H9 (cell line): ENCODE results near the gene PDS5B. TPM values are rescaled to one million over a fixed set of nuclear protein-coding genes. Genes with fewer than 3 reads are reported as not detected.

Experiments
- DNase-seq: peaks from one replicate; pipeline ENCODE4 v3.0.0-alpha.2; 2017
- H2AFZ ChIP-seq: one replicate; pipeline ENCODE4 v1.6.1; 2013; ENCODE audit warnings: mild to moderate bottlenecking, low read length, control low read depth, moderate library complexity
- H2AK5ac ChIP-seq: 2 replicates; pipeline ENCODE4 v1.6.1; 2013; ENCODE audit warnings: low read length, control low read depth, mixed read lengths; ENCODE audit not compliant: insufficient read length
- H2BK120ac ChIP-seq: one replicate; pipeline ENCODE4 v1.6.1; 2013; ENCODE audit warnings: low read depth, mild to moderate bottlenecking, low read length, control low read depth, inconsistent platforms; ENCODE audit not compliant: poor library complexity, severe bottlenecking
- H2BK12ac ChIP-seq: 2 replicates; pipeline ENCODE4 v1.6.1; 2013; ENCODE audit warnings: low read length, control low read depth, mixed read lengths, low read depth; ENCODE audit not compliant: insufficient read length
- H2BK15ac ChIP-seq: 2 replicates; pipeline ENCODE4 v1.6.1; 2013; ENCODE audit warnings: low read depth, low read length, control low read depth
- H2BK20ac ChIP-seq: one replicate; pipeline ENCODE4 v1.6.1; 2013; ENCODE audit warnings: low read depth, mild to moderate bottlenecking, low read length, control low read depth, inconsistent platforms; ENCODE audit not compliant: poor library complexity, severe bottlenecking
- H2BK5ac ChIP-seq: 2 replicates; pipeline ENCODE4 v1.6.1; 2013; ENCODE audit warnings: low read length, control low read depth, mixed read lengths; ENCODE audit not compliant: insufficient read length
- H3K14ac ChIP-seq: 2 replicates; pipeline ENCODE4 v1.6.1; 2013; ENCODE audit warnings: low read length, control low read depth; ENCODE audit not compliant: insufficient read depth
- H3K18ac ChIP-seq: 2 replicates; pipeline ENCODE4 v1.6.1; 2013; ENCODE audit warnings: low read depth, mild to moderate bottlenecking, mixed read lengths, low read length, control low read depth; ENCODE audit not compliant: insufficient read length
- H3K23ac ChIP-seq: 2 replicates; pipeline ENCODE4 v1.6.1; 2013; ENCODE audit warnings: low read length, control low read depth, mixed read lengths, low read depth; ENCODE audit not compliant: insufficient read length
- H3K23me2 ChIP-seq: 2 replicates; pipeline ENCODE4 v1.6.1; 2013; ENCODE audit warnings: low read depth, mild to moderate bottlenecking, mixed read lengths, low read length, control low read depth; ENCODE audit not compliant: insufficient read length, poor library complexity, severe bottlenecking
- H3K27ac ChIP-seq: 2 replicates; pipeline ENCODE4 v1.5.1; 2013; ENCODE audit warnings: low read length, control low read depth, mixed read lengths, low read depth; ENCODE audit not compliant: insufficient read length
- H3K27me3 ChIP-seq: 2 replicates; pipeline ENCODE4 v1.6.1; 2013; ENCODE audit warnings: low read length, control low read depth, inconsistent platforms; ENCODE audit not compliant: insufficient read depth
- H3K4ac ChIP-seq: 2 replicates; pipeline ENCODE4 v1.6.1; 2013; ENCODE audit warnings: low read depth, mild to moderate bottlenecking, control low read depth, inconsistent platforms, low read length, moderate library complexity
- H3K4me1 ChIP-seq: 2 replicates; pipeline ENCODE4 v1.6.1; 2013; ENCODE audit warnings: low read length, control low read depth, inconsistent platforms; ENCODE audit not compliant: insufficient read depth
- H3K4me2 ChIP-seq: 2 replicates; pipeline ENCODE4 v1.6.1; 2013; ENCODE audit warnings: low read length, control low read depth, mixed read lengths; ENCODE audit not compliant: insufficient read length, insufficient read depth
- H3K56ac ChIP-seq: 2 replicates; pipeline ENCODE4 v1.6.1; 2013; ENCODE audit warnings: low read depth, mild to moderate bottlenecking, mixed read lengths, low read length, control low read depth; ENCODE audit not compliant: insufficient read length
- H3K79me1 ChIP-seq: 2 replicates; pipeline ENCODE4 v1.6.1; 2013; ENCODE audit warnings: low read depth, mild to moderate bottlenecking, moderate library complexity, low read length, control low read depth, inconsistent platforms; ENCODE audit not compliant: insufficient read depth, poor library complexity, severe bottlenecking
- H3K79me2 ChIP-seq: 2 replicates; pipeline ENCODE4 v1.6.1; 2013; ENCODE audit warnings: low read length, control low read depth, inconsistent platforms; ENCODE audit not compliant: insufficient read depth
- H3K9ac ChIP-seq: 2 replicates; pipeline ENCODE4 v1.6.1; 2013; ENCODE audit warnings: low read length, control low read depth, mixed read lengths; ENCODE audit not compliant: insufficient read length; ENCODE audit errors: extremely low read depth
- H3K9me3 ChIP-seq: one replicate; pipeline ENCODE4 v1.6.1; 2013; ENCODE audit warnings: low read depth, low read length, inconsistent platforms; ENCODE audit not compliant: control insufficient read depth
- H3T11ph ChIP-seq: one replicate; pipeline ENCODE4 v1.6.1; 2013; ENCODE audit warnings: mild to moderate bottlenecking, low read length, control low read depth, inconsistent platforms
- H4K20me1 ChIP-seq: one replicate; pipeline ENCODE4 v1.6.1; 2013; ENCODE audit not compliant: control insufficient read depth, insufficient read length, insufficient read depth
- H4K5ac ChIP-seq: 2 replicates; pipeline ENCODE4 v1.6.1; 2013; ENCODE audit warnings: low read depth, mild to moderate bottlenecking, mixed read lengths, low read length, control low read depth; ENCODE audit not compliant: insufficient read length
- H4K8ac ChIP-seq: replicated peaks from 2 replicates; pipeline ENCODE4 v1.6.1; 2013; ENCODE audit warnings: low read length, control low read depth, mixed read lengths, low read depth; ENCODE audit not compliant: insufficient read length
- H4K91ac ChIP-seq: 2 replicates; pipeline ENCODE4 v1.6.1; 2013; ENCODE audit warnings: low read depth, mild to moderate bottlenecking, moderate library complexity, mixed read lengths, low read length, control low read depth; ENCODE audit not compliant: insufficient read length
- H3K27ac Mint-ChIP-seq, 3 experiments: 2 replicates in 2 of 3; 3 replicates in 1 of 3; pipeline ENCODE4 v1.8.0; 2020 to 2021; ENCODE audit warnings: mixed read lengths in 3 of 3, mild to moderate bottlenecking in 1 of 3, moderate library complexity in 1 of 3
- H3K27me3 Mint-ChIP-seq: 2 replicates; pipeline ENCODE4 v1.8.0; 2021; ENCODE audit warnings: low read depth, mild to moderate bottlenecking, moderate library complexity, mixed read lengths
- H3K36me3 Mint-ChIP-seq, 3 experiments: 2 replicates in 2 of 3; 3 replicates in 1 of 3; pipeline ENCODE4 v1.8.0; 2020 to 2021; ENCODE audit warnings: low read depth in 3 of 3, mixed read lengths in 3 of 3; ENCODE audit not compliant: insufficient read depth in 1 of 3
- H3K4me1 Mint-ChIP-seq, 2 experiments: 2 replicates each; pipeline ENCODE4 v1.8.0; 2020; ENCODE audit warnings: mixed read lengths in 2 of 2
- H3K4me3 Mint-ChIP-seq, 2 experiments: 2 replicates in 1 of 2; 3 replicates in 1 of 2; pipeline ENCODE4 v1.8.0; 2020 to 2021; ENCODE audit warnings: mild to moderate bottlenecking in 2 of 2, mixed read lengths in 2 of 2, moderate library complexity in 1 of 2
- H3K9me3 Mint-ChIP-seq, 2 experiments: 2 replicates in 1 of 2; 3 replicates in 1 of 2; pipeline ENCODE4 v1.8.0; 2020; ENCODE audit warnings: mild to moderate bottlenecking in 2 of 2, mixed read lengths in 2 of 2, moderate library complexity in 1 of 2
- WGBS: extraction: QIAGEN DNeasy Blood & Tissue Kit; methylation state at CpG from one replicate; pipeline ENCODE4 v1.1.7; 2013; ENCODE audit warnings: missing lambda C conversion rate, low lambda C conversion rate, mixed read lengths; ENCODE audit not compliant: insufficient read length; ENCODE audit errors: extremely low coverage; 5-methylcytosine and 5-hydroxymethylcytosine counted together
- total RNA-seq: library from RNA; stranded (reverse); gene quantifications from 2 replicates; pipeline ENCODE4 v1.2.1, GENCODE V29; 2021
- TF ChIP-seq, protein P1 (sequence below): fragments of 200-600 bp; sonication (generic); conservative IDR thresholded peaks from 3 replicates; pipeline ENCODE4 v1.8.0; 2021; ENCODE audit warnings: antibody characterized with exemption, mild to moderate bottlenecking

PDS5B gene
- total RNA-seq, 1 experiment from 2014 or later, result 50.0 TPM

GRCh38 chr13:32669030-32669646 lies 82.9 kb downstream of the PDS5B start:
- no peak overlapping the region for H3K4me3 Mint-ChIP-seq
- Histone ChIP-seq H2BK15ac (no peak overlapping the region), H3K4me2 (no peak overlapping the region), H3T11ph (no peak overlapping the region), H4K91ac (no peak overlapping the region), H3K27ac (no peak overlapping the region), H2BK5ac (no peak overlapping the region), H2AK5ac (no peak overlapping the region), H3K27me3 (no peaks in the 10 kb centered on the region), H3K4ac (no peak overlapping the region), H3K23me2 (no peaks in the 10 kb centered on the region), H3K9me3 (no peaks in the 10 kb centered on the region), H2BK12ac (no peak overlapping the region), H4K5ac (no peak overlapping the region), H2AFZ (no peak overlapping the region), H3K9ac (no peak overlapping the region), H2BK120ac (no peak overlapping the region), H3K79me1 (no peaks in the 10 kb centered on the region), H3K18ac (no peak overlapping the region), H4K8ac (no peak overlapping the region), H3K56ac (no peak overlapping the region), H3K79me2 (no peaks in the 10 kb centered on the region), H4K20me1 (no peaks in the 10 kb centered on the region), H3K4me1 (no peaks in the 10 kb centered on the region), H3K23ac (no peak overlapping the region), H2BK20ac (no peak overlapping the region), H3K14ac (no peak overlapping the region)
- TF ChIP-seq, protein P1, sequence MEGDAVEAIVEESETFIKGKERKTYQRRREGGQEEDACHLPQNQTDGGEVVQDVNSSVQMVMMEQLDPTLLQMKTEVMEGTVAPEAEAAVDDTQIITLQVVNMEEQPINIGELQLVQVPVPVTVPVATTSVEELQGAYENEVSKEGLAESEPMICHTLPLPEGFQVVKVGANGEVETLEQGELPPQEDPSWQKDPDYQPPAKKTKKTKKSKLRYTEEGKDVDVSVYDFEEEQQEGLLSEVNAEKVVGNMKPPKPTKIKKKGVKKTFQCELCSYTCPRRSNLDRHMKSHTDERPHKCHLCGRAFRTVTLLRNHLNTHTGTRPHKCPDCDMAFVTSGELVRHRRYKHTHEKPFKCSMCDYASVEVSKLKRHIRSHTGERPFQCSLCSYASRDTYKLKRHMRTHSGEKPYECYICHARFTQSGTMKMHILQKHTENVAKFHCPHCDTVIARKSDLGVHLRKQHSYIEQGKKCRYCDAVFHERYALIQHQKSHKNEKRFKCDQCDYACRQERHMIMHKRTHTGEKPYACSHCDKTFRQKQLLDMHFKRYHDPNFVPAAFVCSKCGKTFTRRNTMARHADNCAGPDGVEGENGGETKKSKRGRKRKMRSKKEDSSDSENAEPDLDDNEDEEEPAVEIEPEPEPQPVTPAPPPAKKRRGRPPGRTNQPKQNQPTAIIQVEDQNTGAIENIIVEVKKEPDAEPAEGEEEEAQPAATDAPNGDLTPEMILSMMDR, result peak; percentile 82
- H3K9me3 Mint-ChIP-seq, result no peaks in the 10 kb centered on the region
- WGBS, result 100% methylated on average over 1 of the region's 3 CpGs
- H3K36me3 Mint-ChIP-seq, result peaks cover 3 to 14% (median 14%) of the 10 kb centered on the region in 3 experiments; a peak in 6 of 7 replicates
- no peaks in the 10 kb centered on the region for H3K27me3 Mint-ChIP-seq
- DNase-seq, result no peak
- no peaks in the 10 kb centered on the region for H3K4me1 Mint-ChIP-seq
- H3K27ac Mint-ChIP-seq, result no peak overlapping the region
